ENCODE measurements around the gene NTN4.
A peak's percentile ranks its signal among the peaks of the same experiment; 100 is the strongest.
"Not testable (repeated sequence)": the region's sequence is repeated elsewhere in the genome, so short reads cannot be mapped to it uniquely, and the experiment has no call there.

The NTN4 gene

DNA sequence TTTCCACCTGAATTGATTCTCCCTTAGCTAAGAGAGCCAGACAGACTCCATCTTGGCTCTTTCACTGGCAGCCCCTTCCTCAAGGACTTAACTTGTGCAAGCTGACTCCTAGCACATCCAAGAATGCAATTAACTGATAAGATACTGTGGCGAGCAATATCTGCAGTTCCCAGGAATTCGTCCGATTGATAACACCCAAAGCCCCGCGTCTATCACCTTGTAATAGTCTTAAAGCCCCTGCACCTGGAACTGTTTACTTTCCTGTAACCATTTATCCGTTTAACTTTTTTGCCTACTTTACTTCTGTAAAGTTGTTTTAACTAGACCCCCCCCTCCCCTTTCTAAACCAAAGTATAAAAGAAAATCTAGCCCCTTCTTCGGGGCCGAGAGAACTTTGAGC is 44.5 kb downstream of the NTN4 start:
- DNase-seq, result not testable (repeated sequence)

DNA sequence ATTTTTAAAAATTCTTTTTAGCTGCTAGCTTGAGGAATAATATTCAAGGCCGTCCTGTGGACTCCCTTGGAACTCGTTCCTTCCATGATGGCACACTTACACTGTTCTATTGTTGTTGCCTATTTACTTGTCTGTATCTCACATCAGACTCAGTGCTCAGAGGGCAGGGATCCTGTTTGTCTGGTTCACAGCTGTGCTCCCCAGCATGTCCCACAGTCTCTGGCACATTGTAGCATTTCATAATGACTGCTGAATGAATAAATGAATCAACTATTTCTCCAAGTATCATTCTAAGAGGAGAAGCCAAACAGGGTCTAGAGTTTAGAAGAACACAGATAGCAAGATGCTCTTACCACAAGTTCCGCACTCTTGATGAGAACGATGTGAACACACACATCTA is 48.0 kb downstream of the NTN4 start:
- peak in 4 of 14 donors; percentile 1 to 38 (median 18) for DNase-seq

DNA sequence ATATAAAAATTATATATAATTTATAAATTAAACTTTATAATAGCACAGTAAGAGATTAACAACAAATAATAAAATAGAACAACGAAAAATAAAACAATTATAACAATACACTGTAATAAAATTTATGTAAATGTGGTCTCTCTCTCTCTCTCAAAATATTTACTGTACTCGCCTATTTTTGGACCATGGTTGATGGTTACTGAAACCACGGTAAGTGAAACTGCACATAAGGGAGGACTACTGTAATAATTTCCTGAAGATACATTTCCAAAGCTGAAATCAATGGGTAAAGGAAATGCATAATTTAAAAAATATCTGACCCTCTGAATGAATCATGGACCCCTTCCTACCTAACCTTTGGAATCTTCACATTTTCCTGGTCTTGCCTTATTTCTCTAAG is 48.9 kb downstream of the NTN4 start:
- DNase-seq, result no peak

DNA sequence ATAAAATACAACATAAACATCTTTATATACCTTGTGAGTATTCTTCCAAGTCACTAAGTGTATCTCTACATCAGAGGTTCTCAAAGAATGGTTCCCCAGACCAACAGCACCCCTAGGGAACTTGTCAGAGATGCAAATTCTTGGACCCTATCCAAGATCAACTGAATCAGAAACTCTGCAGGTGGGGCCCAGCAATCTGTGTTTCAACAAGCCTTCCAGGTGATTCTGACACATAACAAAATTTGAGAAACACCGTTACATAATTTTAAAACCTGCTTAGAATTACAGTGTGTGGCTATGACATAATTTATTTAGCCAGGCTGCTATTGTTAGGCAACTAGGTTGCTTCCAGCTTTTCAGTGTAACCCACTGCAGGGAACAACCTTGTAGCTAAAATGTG is 49.8 kb downstream of the NTN4 start:
- DNase-seq, result no peak

DNA sequence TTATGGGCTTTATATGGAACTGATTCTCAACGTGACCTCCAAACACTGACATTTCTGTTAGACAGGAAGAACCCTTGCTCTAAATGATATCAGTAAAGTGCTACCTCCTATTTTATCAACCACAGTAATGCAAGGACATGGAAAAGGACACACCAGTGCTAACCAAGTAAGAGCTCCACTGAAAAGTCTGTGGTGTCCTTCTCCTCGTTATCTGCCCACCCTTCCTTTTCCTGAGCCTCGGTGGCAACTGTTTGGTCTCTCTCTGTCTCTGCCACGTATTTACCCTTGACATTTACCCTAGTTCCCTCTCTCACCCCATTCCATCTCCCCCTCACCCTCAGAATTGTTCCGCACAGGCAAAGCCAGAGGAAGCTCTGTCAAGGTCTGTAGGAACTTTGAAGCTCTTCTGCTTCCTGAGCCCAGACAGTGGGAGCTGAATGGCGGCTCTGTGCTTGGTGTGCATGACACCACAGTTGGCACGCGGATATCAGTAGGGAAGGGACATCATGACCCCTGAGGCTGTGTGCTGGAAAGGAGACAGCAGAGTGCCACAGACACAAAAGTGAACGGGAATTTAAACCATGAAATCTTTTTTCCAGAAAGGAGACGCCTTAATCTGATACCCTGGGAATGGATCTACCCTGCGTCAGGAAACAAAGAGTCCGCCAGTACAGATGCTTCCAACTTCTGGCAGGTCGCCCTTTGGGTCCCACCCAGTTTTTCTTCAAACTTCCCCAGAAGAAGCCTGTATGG is 50.8 kb downstream of the NTN4 start:
- DNase-seq, result peak in 3 of 14 donors; percentile 2 to 75 (median 7)

DNA sequence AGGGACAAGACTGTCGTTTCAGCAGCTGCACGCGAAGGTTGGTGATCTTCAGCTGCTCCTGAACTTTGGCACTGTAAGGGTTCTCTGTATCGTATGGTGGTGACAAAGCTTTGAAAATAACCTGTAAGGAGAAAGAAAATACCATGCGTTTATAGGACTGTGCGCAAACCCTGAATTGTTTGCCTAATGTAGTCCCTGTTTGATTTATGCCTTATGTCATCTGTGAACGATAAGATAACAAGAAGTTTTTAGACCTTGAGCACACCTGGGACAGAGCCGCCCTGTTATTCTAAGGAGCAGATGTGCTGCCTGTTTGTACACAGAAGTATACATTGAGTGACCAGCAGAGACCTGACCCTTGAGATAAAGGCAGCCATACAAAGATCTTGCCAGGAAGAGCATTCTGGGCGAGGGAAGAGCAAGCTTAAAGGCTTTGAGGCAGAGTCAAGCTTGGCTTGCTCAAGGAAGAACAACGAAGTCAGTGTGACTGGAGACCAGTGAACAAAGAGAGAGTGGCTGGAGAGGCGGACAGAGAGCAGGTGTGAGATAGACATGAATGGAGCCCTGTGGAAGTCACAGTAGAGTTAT is 52.4 kb downstream of the NTN4 start:
- DNase-seq, result no peak

DNA sequence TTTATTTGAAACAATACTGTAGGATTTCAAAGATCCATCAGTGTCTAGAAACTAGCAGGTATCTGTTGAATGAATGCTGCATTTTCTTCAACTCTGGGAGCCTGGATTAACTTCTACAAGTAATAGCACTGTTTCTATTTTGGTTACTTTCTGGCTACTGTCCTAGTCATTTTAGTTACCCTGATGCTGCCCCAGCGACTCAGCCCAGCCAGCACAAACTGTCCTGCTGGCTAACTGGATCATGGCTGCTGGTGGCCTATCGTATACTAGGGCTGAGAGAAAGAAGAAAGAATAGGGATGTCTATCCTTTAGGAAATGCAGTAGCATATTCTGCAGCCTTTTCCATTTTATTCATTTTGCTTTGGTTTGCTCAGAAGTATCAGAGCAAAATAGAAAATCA is 53.9 kb downstream of the NTN4 start:
- no peak for DNase-seq

DNA sequence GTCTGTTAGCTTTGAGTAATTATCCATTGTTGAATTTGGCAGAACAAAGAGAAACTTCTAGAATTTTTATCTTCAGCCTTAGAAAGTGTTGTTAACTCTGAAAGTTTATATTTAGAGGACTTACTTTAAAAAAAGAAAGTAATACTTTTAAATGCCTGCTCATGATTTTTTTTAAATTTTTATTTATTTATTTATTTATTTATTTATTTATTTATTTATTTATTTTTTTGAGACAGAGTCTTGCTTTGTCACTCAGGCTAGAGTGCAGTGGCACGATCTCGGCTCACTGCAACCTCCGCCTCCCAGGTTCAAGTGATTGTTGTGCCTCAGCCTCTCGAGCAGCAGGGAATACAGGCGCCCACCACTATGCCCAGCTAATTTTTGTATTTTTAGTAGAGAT is 54.8 kb downstream of the NTN4 start:
- not testable (repeated sequence) for DNase-seq

DNA sequence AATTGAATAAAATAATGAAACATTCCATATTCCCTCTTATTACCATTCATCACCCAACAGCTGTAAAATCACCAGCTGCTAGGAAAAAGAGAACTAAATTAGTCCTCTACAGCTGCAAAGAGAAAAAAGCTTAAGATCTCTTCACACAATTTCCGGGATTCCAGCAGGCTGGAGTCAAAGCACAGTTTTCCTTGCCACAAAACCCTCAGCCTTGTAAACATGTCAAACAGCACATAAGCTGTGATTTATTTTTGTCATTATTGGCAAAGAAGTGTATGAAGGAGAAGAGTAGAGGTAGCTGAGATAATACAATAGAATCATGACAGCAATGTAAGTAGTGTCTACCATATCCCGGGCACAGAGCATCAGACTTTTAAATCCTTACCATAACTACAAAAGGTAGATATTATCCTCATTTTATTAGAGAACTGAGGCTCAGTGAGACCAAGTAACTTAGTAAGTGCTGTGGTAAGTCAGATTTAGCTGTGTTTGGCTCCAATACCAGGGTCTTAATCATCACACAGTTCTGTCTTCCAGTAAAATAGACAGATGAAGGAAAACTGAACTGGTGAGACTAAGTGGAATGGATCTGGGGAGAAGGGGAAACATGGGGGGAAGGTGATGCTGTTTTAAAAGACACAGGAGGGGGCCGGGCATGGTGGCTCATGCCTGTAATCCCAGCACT is 57.3 kb downstream of the NTN4 start:
- no peak for DNase-seq

DNA sequence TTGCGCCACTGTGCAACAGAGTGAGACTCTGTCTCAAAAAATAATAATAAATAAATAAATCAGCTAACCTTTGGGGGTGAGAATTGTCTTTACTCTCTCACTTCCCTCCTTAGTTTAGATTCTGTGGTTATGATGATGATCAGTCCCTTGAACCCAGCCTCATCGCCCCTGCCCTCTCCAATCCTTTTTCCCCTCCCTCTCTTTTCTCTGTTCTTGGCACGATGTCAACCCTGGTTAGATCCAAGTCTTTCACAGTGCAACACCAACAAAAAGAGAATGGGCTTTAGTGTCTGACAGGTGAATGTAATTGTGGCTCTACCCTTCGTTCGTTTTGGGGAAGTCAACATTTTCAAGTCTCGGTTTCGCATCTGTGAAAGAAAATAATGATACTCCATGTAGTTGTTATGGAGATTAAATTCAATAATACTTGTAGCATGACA is 59.0 kb downstream of the NTN4 start:
- DNase-seq, result no peak

DNA sequence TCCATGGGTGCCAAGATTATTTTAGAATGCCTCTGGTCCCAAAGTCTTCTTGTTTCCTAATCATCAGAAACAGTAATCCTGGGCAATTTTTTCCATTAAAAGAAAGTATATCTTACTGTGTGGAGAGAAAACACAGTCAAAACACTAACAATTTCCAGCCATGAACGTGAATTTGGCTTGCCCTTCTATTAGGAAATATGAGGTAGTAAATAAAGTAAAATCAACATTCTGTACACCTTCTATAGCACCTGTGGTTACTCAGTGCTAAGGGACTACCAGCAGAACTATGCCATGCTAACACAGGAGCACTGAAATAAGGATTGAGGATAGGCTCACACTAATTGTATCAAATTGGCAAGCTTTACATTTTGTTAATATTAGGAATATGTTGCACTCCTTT is 60.1 kb downstream of the NTN4 start:
- DNase-seq, result no peak

DNA sequence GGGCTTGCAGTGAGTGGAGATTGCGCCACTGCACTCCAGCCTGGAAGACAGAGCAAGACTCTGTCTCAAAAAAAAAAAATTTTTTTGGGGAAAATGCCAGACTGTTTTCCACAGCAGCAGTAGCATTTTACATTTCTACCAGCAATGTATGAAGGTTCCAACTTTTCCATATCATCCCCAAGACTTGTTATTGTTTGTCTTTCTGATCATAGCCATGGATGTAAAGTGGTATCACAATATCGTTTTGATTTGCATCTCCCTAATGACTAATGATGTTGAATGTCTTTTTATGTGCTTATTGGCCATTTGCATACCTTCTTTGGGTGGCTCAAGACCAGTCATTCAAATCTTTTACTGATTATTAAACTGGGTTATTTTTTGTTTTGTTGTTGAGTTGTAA is 63.7 kb downstream of the NTN4 start:
- no peak for DNase-seq

DNA sequence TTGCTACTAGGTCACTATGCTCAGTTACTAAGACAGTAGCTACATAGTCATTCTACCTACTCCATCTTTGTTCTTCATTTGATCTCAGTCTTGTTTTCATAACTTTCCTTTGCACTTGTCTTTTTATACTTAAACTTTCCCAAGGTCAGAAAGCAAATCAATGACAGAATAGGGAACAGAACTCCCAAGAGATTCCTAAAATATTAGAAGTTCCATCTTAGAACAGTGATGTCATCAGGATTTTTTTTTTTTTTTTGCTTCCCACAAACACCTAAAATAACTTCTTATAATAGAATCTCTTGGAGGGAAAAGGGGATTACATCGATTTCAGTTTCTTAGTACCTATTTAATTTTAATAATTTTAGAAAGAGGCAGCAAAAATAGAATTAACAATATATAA is 65.8 kb downstream of the NTN4 start:
- DNase-seq, result no peak

DNA sequence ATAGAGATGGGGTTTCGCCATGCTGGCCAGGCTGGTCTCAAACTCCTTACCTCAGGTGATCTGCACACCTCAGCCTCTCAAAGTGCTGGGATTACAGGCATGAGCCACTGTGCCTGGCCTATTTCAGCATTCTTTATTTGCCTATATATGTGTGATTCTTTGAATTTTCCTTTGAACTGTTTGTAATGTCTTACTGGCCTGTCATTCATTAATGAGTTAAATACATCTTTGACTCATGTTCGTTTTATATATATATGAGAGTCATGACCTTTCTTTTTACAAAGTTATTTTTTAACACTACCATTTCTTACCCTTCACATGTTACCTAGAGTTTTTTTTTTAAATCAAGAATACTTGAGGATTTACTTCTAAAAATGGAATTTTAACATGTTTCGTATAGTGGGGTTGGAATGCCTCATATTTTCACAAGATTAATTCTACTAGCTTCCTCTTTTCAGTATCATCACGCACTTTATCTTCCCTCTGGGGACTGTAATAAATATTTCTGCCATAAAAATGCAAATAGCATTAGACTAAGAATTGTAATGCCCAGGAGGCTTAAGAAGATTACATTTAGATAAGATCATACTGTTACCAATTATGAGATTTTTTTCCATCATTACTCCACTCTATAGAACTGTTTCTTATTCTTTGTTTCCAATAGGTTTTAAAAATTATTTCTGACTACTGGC is 66.7 kb downstream of the NTN4 start:
- DNase-seq, result no peak

DNA sequence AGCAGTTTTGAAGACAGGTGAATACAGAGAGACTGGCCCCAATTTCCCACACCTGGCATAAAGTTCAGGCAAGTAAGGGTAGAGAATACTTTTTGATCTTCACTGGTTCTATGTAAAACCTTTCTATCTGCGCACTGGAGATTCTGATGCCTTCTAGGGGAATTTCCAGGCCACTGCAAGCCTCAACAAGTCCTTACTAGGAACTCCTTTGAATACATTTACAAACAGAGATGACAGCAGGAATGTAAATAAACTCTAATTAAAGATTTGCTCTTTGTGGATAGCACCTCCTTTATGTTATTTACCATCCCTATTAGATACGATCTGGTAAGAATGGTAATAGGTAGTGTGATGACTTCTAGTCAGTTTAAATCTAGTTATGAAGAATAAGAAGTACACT is 69.2 kb downstream of the NTN4 start:
- DNase-seq, result no peak

DNA sequence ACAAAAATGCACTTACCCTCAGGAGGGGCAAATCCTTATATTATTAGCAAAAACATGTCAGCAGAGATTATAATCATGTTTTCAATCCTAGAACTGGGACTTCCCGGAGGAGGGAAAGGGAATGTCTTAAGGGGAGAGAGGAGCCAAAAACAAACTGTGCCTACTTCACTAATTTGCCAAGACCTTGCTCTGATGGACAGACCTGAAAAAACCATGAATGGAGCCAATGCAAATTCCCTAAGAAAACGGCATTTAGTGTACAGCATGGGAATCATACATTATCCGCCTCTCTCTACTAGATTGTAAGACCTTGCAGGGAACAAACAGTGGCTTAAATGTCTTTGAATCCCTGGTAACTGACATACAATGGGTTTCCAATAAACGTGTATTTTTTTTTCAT is 70.4 kb downstream of the NTN4 start:
- DNase-seq, result no peak

DNA sequence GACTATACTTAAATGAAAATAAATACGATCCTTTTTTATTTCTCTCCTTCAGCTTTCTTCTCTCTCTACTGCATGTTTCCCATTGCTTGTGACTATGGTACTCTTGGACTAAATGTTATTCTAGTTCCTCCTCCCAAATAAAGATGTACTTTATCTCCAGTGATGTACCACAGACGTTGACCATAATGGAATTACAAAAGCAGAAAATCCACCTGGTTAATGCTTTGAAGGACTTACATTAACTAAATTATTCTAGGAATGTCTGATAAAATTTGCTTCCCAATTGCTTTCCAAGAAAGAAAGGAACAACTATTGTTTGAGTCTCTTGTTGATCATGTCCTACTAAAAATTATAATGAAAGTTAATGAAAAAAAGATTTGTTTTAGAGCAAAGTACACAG is 71.8 kb downstream of the NTN4 start:
- DNase-seq, result no peak

DNA sequence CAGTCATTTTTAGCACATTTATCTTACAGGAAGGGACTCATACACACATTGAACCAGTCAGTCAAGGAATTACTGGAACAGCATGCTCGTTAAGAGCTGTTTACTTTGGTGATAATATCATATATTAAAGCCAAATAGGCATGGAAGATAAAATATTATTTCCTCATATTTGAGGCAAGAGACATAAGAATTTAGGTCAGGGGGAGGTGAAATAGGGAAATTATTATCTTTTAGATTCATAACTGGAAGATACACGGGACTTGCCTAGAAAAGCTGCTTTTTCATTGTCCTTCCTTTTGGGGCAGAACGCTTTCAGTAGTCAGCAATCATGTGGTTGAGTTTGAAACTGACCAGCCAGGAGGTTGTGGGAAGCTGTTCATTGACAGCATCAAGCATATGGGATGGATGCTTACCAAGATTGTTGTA is 72.5 kb downstream of the NTN4 start:
- DNase-seq, result no peak

DNA sequence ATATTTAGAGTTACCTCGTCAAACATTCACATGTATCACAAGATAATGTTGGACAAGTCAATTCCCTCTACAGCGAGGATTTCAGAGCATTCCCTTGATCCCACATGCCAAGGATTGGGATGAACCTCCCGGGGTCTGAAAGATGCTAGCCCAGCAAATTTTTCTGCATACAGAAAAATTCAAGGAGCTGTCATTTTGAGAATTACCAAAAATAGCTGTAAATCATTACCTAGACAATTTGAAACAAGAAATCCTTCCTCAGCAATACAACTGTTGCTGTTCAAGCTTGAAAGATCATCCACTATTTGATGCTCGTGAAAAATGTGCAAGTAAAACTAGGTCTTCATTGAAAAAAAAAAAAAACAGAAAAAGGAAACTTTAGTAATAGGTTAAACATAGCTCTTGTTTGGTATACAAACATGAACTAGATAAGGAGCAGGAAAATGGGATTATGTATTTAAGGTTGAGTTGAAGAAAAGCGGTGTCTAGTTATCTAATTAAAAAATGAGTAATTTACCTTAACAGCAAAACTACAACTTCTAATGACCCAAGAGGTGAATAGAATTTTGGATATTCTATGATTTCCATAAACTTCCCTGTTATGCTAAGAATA is 73.1 kb downstream of the NTN4 start:
- no peak for DNase-seq

DNA sequence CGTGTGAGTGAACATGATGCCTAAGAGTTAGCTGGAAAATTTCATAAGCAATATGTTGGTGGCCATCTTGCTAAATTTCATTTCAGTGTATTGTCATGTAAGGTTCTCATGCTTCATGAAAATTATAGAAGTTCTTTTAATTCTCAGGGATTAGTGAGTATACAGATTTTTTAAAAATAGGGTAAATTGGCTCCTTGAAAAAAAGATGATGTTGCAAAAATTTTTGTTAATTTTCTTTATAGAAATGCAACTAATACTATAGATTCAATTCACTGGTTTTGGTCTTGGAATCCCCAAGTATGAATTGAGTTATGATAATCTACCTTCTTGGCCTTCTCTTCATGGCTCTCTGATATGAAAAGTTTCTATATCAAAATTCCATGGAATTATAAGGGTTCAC is 75.4 kb downstream of the NTN4 start:
- no peak for DNase-seq

DNA sequence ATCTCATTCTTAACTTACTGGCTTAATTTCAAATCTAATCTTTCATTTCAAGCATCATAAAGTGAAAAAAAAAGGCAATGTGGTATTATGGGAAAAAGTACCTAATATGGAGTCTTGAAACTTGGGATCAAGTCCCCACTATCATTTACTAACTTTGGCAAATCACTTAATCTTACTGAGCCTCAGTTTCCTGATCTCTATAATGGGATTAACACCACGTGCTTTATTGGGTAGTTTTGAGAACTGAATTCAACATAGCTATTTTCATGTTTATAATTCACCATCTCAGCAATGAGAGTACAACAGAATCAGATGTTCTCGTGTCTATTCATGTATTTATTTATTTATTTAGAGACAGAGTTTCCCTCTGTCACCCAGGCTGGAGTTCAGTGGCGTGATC is 78.3 kb downstream of the NTN4 start:
- DNase-seq, result no peak

DNA sequence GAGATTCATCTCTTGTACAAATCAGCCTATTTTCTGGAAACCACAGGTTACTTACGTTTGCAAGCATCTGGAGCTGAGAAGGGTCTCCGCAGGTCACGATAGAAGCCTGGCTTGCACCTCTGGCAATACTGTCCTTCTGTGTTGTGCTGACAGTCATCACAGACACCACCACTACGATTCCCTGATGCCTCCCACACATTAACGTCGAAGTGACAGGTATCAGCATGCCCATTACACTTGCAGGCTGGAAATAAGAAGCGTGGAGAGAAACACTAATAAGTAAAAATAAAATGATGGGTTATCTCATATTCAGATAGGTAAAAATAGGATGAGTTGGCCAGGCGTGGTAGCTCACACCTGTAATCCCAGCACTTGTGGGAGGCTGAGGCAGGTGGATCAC is 80.2 kb downstream of the NTN4 start:
- no peak for DNase-seq

DNA sequence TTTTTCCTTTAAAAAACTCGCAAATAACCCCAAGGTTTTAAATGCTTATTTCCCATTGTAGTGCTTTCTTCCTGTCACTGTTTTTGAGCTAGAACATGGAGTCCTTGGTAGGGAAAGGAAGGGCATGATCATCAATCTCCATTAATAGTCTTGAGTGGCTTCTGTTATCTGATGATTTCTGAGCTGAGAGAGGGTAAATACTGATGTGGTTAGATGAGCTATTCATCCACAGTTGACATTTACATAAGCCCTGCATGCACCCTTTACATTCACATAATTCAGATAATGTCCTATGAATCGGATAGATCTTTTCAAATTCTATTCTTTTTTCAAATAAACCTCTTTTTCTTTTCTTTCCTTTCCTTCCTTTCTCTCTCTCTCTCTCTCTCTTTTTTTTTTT is 81.4 kb downstream of the NTN4 start:
- no peak for DNase-seq

Measured in C1 segment of cervical spinal cord (tissue), 14 donors.